Measurements from ENCODE around the gene TFB2M. TPM values are rescaled to one million over a fixed set of nuclear protein-coding genes. Genes with fewer than 3 reads are reported as not detected.

Gene TFB2M
- total RNA-seq, 1 experiment from 2014 or later: 27.7 TPM

- Histone ChIP-seq H2BK12ac (ENCODE audit: insufficient read length, low read depth, low read length) (no peak overlapping the region), H4K5ac (ENCODE audit: insufficient read length, low read depth, low read length) (no peak overlapping the region), H3K79me2 (ENCODE audit: insufficient read depth, low read length) (no peaks in the 10 kb centered on the region), H2BK20ac (ENCODE audit: low read depth, low read length, poor library complexity, severe bottlenecking) (no peak overlapping the region), H2AK5ac (ENCODE audit: insufficient read length, low read length) (no peak overlapping the region), H3K9ac (ENCODE audit: extremely low read depth, insufficient read length, low read length) (no peak overlapping the region), H3K4me1 (ENCODE audit: insufficient read depth, low read length) (no peaks in the 10 kb centered on the region), H3K27me3 (ENCODE audit: insufficient read depth, low read length) (no peaks in the 10 kb centered on the region), H2BK120ac (ENCODE audit: low read depth, low read length, poor library complexity, severe bottlenecking) (no peak overlapping the region), H3K79me1 (ENCODE audit: insufficient read depth, low read depth, low read length, poor library complexity, severe bottlenecking) (no peaks in the 10 kb centered on the region), H3K18ac (ENCODE audit: insufficient read length, low read depth, low read length) (no peak overlapping the region), H3K4ac (ENCODE audit: low read depth, low read length) (no peak overlapping the region), H4K20me1 (ENCODE audit: control insufficient read depth, insufficient read depth, insufficient read length) (no peaks in the 10 kb centered on the region), H3K14ac (ENCODE audit: insufficient read depth, low read length) (no peak overlapping the region), H2BK5ac (ENCODE audit: insufficient read length, low read length) (no peak overlapping the region), H3K23ac (ENCODE audit: insufficient read length, low read depth, low read length) (no peak overlapping the region), H4K91ac (ENCODE audit: insufficient read length, low read depth, low read length) (no peak overlapping the region), H2BK15ac (ENCODE audit: low read depth, low read length) (no peak overlapping the region), H2AFZ (ENCODE audit: low read length) (no peak overlapping the region), H4K8ac (replicated peaks; ENCODE audit: insufficient read length, low read depth, low read length) (no peak overlapping the region), H3K4me2 (ENCODE audit: insufficient read depth, insufficient read length, low read length) (no peak overlapping the region), H3K27ac (ENCODE audit: insufficient read length, low read depth, low read length) (no peak overlapping the region), H3K23me2 (ENCODE audit: insufficient read length, low read depth, low read length, poor library complexity, severe bottlenecking) (no peaks in the 10 kb centered on the region), H3K9me3 (ENCODE audit: control insufficient read depth, low read depth, low read length) (peaks cover 5% of the 10 kb centered on the region), H3T11ph (ENCODE audit: low read length) (no peak overlapping the region), H3K56ac (ENCODE audit: insufficient read length, low read depth, low read length) (no peak overlapping the region)
- peaks cover 7% of the 10 kb centered on the region for H3K27me3 Mint-ChIP-seq (ENCODE audit: low read depth)
- no CpG with 5 or more reads among the region's 7 CpGs for WGBS (ENCODE audit: extremely low coverage, insufficient read length, low lambda C conversion rate)
- peaks cover 5 to 17% (median 7%) of the 10 kb centered on the region in 3 experiments; a peak in 4 of 7 replicates for H3K36me3 Mint-ChIP-seq (ENCODE audit: insufficient read depth in 1 of 3, low read depth in 3 of 3)
- no peaks in the 10 kb centered on the region for H3K4me1 Mint-ChIP-seq
- no peak for TF ChIP-seq CTCF (conservative IDR thresholded peaks at IDR 0.05)
- H3K27ac Mint-ChIP-seq: no peak overlapping the region
- peaks cover 58 to 67% of the 10 kb centered on the region in 2 experiments for H3K9me3 Mint-ChIP-seq
- DNase-seq: no peak
- H3K4me3 Mint-ChIP-seq: no peak overlapping the region
Observed at GRCh38 chr1:246517391-246517790, 48.7 kb downstream of the TFB2M start.

All from H9 (cell line).